C1 segment of cervical spinal cord (tissue), 14 donors: Measurements from ENCODE around the gene MBTD1.
"Not testable (repeated sequence)": the region's sequence is repeated elsewhere in the genome, so short reads cannot be mapped to it uniquely, and the experiment has no call there.

ENCODE experiments used
- DNase-seq, 14 donors: peaks; one replicate each; lab custom pipeline; 2025; lab: John Stamatoyannopoulos, UW

MBTD1 gene

DNA sequence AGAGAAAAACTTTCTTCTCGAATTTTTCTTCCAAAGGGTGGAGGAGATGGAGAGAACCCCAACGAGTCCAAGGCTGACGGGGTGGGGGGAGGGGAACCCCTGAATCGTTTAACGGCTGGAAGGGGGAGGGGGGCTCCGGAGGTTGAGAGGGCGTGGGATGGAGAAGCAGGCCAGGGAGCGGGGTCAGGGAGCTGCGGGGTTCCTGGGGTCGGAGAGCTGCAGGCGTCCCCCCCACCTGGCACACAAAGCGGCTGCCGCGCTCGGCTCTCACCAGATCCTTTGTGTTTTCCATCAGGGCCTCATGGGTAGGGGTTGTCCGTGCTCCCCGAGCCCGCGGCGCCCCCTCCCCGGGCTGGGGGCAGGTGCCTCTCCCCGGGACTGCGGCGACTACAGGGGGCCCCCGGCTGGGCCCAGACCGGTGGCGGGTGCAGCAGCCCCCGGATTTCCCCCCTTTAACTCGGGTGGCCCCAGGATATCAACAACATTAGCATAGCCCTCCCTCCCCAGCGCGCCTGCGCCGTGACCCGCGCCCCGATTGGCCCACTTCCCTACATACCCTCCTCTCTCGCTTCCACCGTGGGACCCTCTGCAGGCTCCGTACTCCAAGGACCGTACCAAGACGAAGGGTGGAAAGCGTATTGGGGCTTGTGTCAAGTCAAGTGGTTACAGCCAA is at the start of gene MBTD1:
TSS of gene MBTD1 (minus strand) at position 486 of the 673 bp plus-strand sequence. CDS start 34,888 bp downstream, outside the sequence.
- peak; percentile 94 to 100 (median 98) for DNase-seq

DNA sequence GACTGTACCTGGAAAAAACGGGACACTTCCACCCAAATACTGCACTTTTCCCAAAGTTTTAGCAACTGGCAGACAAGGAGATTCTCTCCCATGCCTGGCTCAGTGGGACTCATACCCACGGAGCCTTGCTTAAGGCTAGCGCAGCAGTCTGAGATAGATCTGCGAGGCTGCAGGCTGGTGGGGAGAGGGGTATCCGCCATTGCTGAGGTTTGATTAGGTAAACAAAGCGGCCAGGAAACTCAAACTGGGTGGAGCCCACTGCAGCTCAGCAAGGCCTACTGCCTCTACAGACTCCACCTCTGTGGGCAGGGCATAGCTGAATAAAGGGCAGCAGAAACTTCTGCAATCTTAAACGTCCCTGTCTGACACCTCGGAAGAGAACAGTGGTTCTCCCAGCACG is 45.3 kb upstream of the MBTD1 start:
- DNase-seq: no peak

DNA sequence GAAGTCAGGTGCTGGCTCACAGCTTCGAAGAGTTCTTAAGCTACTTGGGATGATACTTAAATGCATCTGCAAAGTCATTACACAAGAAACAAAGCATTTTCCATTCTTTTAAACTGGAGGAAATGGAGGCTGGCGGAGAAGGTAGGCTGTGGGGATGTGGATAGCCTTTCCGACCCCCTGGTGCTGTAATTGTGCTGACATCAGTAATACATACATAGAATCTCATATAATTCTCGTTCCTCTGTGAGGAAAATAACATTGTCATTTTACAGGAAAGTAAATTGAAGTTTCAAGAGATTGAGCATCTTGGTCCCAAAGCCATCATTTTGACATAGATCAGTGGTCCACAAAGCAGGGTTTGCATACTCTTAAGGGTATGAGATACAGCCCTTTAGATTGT is 40.0 kb upstream of the MBTD1 start:
- no peak for DNase-seq

DNA sequence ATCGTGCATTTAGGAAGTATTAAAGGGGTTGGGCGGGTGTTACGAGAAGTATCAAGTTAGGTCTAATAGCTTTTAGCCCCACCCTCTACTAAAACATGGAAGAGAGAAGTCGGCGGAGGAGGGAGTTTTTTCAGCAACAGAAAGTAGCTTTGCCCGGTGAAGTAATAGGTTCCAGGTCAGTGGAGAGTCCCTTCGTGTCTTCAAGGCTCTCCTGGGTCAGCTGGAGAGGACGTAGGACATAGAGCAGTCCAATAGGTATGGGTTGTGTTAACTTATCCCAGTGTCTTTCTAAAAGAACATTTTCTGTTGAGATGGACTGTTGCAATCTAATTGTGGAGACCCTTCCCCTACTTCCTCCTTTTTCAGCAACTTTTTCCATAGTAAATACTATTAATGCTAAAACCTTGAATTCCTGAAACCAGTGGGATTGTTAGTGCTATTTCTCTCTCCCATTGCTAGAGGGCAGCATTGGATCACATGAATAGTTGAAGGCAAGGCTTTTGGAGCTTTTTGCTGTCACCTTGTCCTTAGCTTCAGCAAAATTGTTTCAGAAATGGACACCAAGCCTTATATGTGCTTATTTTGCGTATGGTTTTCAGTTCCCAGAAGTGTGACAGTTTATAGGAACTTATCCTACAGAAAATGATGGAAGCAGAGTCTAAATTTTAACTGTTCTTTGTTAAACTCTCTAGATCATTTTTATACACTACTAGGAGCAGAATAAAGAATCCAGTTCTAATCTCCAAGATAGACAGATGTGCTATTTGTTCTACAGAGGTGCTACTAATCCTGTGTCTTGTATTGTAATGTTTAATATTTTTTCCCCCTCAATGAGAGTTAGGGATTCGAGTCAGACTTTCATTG is 38.9 kb upstream of the MBTD1 start:
- DNase-seq: peak in 2 of 14 donors; percentile 16 to 32

DNA sequence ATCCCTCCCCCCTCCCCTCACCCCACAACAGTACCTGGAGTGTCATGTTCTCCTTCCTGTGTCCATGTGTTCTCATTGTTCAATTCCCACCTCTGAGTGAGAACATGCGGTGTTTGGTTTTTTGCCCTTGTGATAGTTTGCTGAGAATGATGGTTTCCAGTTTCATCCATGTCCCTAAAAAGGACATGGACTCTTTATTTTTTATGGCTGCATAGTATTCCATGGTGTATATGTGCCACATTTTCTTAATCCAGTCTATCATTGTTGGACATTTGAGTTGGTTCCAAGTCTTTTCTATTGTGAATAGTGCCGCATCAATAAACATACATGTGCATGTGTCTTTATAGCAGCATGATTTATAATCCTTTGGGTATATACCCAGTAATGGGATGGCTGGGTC is 34.5 kb upstream of the MBTD1 start:
- not testable (repeated sequence) for DNase-seq

DNA sequence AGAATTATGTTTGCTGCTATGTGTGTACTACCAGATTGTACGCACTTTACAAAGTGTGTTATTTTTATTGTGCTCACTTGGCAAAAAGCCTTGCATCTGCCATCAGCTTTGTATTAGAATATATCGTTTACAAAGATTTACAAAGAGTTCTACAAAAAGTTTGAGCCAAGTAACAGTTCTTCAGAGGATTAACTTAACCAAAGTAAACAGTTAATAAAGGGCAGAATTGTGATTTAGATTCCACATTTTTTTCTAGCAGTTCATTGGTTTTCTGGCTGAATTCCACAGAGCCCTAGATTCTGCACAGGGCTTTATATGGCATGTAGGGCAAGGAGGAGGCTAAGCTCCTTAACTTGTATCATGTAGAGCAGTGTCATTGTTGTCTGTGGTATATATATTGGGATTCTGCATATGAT is 29.9 kb upstream of the MBTD1 start:
- DNase-seq: no peak

DNA sequence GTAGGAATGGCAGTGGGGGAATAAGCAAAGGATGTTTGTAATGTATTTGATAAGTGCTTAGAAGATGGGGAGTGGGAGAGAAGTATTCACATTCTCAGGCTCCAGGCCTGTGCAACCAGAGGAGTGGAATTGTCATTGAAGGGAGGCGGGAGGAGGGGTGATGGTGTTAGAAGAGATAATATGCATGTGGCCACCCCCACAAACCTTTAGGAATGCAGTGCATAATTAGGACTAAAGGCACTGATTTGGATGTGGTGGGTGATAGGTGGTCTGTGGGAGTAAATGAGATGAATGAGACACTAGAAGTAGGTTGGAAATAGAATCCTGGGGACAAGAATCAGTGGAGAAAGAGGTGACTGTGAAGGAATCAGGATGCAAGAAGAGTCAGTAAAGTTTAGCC is 27.6 kb upstream of the MBTD1 start:
- no peak for DNase-seq

DNA sequence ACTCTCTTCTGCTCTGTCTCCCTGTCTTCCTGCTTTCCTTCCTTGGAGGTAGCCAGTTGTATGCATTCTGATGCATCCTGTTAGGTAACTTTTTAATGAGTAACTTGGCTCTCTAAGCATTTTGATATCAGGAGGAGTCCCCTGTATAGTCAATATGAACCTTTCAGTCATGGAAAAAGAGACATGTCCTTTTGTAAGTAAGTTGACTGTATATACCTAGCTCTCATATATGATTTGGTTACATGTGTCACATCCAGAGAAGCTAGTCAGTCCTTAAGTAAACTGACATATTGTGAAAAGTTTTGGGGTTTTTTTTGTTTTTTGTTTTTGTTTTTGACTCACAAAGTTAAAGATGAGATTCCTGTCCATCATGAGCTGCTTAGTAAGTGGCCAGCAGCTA is 19.3 kb upstream of the MBTD1 start:
- DNase-seq: no peak

DNA sequence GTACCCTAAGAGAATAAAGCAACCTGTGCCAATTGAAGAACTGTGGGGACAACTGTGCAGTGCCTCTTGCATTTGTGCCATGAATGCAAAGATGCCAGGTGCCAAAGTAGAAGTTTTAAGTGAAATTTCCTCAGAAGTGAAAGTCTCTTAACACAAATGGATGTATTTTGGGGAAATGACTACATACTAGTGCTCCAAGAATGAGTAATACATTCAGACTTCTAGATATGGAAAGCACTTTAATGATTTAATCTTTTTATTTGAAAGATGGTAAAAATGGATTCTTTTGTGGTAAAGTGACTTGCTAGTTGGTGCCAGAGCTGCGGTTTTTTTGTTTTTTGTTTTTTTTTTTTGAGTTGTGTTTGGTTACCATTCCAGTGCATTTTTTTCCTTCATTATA is 15.5 kb upstream of the MBTD1 start:
- DNase-seq: no peak

DNA sequence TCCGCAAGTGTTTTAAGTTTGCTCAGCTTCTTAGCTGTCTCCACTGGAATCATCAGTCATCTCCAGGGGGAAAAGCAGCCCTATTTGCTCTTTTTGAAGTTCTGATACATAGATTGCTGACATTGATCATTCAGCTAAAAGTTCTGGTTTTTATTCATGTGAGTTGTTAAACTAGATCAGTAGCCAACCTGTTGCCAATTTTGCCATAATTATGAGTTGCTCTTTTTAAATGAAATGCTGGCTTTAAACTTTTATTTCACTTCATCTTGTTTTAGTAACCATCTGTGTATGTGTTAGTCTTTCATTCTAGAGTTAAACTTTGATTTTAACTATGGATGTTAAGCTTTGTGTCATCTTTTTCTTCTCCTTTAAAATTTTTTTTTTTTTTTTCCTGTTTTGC is 13.0 kb upstream of the MBTD1 start:
- DNase-seq: no peak

DNA sequence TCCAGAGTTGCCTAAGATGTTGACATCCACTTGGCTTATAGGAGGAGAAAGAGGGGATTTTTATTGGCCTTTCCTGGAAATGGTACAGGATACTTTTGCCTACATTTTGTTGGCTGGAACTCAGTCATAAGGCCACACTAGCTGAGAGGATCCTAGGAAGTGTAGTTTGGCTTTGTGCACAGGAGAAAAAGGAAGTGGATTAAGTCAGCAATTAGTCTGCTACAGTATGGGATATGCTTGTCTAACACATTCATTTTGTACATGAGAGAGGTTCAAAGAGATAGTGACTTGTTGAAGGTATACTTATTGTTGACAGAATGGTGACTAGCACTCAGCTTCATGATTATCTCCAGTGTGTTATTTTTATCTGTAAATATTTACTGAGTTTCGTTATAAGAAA is 10.8 kb upstream of the MBTD1 start:
- no peak for DNase-seq

DNA sequence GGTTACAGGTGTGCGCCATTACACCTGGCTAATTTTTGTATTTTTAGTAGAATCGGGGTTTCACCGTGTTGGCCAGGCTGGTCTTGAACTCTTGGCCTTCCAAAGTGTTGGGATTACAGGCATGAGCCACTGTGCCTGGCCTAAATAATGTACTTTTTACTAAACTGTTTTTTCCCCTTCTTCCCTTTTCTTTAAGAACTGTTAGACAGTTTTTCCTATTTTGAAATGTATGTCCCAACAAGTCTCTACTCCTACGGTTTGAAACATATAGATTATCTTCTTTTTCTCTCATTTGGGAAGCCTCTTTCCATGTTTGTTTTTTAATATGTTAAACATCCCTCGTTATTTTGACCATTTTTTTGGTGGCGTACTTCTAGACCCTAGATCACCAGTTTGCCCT is 10.1 kb upstream of the MBTD1 start:
- DNase-seq: no peak

DNA sequence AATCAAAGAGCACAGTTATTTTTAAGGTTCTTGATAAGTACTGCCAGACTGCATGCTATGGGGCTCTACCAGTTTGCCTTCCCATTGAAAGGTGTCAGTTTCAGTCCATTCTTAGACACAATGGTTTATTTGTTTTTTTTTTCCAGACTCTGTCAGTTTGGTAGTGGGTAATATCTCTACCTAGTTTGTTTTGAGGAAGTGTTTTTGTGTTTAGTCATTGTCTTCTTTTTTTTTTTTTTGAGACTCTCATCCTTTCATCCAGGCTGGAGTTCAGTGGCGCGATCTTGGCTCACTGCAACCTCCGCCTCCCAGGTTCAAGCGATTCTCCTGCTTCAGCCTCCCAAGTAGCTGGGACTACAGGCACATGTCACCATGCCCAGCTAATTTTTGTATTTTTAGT is 4.6 kb upstream of the MBTD1 start:
- DNase-seq: not testable (repeated sequence)

DNA sequence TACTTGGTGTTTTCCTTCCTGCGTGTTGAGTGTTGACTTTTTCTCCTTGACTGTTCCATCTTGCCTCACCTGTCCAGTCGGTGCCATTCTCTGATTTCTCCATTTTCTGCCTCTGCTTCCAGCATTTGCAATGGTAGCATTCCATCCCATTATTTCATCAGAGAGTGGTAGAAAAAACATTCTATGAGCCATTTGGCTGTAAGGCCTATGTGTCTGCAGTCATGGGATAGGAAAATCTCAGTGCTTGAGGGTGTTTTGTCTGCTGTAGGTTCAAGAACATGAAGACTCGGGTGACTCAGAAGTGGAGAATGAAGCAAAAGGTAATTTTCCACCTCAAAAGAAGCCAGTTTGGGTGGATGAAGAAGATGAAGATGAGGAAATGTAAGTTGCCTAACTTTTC is 3.2 kb upstream of the MBTD1 start:
- no peak for DNase-seq

DNA sequence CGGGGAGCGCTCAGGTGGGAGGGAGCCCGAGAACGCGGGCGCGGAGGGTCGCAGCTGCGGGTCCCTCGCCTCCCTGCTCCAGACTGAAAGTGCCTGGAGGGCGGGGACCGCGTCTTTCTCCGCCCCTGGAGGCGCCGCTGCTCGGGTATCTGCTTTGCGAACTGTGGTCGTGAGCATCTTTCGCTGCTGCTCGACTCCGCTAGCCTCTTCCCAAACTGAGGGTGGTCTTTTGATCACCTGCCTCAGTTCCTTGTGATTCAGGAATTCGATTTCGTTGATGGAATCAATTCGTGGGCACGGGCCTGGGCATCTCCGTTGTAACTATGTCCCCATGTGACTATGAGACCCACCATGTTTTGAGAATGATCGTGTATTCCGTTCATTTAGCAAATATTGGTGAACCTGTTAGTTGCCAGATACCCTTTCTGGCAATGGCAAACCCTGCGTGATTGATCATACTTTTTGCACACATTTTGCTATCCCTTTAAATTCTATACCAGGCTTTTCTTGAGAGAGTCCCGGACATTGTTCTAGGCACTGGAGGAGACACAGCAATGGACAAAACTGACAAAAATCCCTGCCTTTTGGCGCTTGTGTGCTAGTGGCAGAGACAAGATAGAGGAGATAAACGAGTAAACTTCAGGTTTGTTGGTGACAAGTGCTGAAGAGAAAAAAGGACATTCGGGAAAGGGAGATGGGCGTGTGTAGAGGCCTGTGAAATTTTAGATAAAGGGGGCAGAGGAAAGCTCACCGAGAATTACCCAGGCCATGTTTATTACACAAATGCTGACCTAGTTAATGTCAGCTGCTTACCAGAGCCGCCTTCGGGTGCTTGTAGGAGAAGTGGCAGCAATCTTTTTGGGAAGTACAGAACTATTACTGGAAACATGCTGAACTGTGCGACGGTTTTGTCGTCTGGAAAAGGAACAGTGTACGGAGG is 1.4 kb upstream of the MBTD1 start:
- DNase-seq: peak in 7 of 14 donors; percentile 1 to 64 (median 14)

DNA sequence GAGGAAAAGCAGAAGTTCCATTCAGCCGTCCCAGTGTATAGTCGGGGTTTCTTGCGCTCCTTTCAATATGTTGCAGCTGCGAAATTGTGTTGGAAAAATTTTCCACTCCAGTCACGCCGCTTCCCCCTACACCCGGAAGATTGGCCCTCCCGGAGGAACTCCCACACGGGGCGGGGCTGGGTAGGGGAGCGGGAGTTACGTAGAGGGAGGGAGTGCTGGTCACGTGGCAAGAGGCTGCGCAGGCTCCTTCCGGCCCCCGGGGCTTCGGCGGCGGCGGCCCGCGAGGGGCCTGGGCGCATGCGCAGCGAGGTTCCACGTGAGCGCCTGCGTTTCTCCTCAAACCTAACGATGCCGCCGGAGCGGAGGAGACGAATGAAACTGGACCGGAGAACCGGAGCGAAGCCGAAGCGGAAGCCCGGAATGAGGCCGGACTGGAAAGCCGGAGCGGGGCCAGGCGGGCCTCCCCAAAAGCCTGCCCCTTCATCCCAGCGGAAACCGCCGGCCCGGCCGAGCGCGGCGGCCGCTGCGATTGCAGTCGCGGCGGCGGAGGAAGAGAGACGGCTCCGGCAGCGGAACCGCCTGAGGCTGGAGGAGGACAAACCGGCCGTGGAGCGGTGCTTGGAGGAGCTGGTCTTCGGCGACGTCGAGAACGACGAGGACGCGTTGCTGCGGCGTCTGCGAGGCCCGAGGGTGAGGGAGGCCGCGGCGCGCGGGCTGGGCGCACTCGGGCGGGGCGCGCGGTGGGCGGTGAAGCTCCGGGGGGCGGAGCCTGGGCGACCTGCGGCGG is 581 bp upstream of the MBTD1 start, which contains the start of gene UTP18:
TSS of gene UTP18 (plus strand) at position 310 of the 787 bp plus-strand sequence. CDS start at position 349, 39 bp downstream.
- DNase-seq: peak; percentile 94 to 100 (median 98)

DNA sequence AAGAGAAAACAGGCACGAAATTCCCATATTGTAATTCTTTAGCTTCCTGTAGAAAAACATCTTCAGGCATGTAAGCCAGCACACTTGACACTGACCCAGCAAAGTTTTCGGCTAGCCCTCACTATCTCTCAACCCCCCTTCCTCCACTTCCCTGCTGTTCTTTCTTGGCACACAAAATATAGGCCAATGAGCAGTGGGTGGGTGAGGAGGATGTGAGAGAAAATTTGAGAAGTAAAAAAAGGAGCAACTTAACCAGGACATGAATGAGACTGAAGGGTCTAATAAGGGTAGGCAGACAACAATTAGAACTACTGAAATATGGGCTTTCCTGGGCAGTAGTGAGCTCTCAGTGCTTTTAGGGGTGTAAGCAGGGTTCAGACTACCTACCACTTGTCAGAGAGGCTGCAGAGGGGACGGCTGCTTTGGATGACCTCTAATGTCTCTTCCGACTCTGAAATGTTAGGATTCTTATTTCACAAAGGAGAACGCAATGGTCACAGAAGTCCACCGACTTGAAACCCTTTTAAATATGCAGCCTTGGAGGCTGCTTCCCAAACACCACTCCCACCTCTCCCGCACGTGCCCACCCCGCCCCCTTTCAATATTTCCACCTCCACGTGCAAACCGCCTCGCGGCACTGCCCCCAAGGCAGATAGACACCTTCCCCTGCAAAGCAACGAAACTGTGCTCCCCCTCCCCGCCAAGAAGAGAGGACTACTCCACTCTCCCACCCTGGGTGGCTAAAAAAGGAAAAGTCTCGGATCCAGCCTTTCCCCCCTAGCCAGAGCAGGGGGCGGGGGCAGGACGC is 889 bp downstream of the MBTD1 start:
- DNase-seq: peak in 2 of 14 donors; percentile 2 to 6

DNA sequence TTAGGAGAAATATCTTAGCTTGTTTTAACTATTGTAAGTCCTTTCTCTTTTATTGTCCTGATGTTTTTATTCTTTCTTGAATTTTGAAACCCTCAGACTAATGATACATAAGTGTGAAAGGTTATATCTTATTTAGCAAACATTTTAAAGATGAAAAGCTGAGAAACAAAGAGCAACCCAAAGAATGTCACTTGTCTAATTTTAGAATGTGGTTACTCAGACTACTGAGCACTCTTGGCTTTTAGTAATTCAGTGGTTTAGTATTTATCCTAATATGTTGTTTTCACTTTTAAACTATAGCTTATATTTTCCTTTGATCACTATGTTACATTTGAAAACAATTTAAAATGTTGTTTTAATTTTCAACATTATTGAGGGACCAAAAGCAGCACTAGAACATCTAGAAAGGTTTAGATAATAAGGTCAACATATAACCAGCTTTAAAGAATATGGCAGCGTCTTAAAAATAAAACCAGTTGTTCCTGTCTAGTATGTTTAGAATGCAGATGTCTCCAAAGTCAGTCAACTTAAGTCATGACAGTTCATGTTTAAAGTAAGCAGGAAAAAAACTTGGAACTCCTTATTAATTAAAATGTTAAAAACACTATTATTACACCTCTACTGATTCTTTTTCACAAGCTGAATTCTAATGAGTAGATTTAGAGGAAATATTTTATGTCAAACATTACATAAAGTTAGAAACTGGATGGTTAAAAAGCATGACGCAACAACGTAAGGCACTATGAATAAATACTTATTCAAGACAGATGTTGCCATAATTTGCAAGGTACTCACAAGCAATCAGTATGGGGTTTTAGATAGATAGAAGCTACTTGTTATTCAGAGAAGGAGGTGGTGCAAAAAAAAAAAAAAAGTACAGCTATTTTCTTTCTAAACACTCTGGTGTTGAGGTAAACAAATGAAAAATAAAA is 2.4 kb downstream of the MBTD1 start:
- no peak for DNase-seq

DNA sequence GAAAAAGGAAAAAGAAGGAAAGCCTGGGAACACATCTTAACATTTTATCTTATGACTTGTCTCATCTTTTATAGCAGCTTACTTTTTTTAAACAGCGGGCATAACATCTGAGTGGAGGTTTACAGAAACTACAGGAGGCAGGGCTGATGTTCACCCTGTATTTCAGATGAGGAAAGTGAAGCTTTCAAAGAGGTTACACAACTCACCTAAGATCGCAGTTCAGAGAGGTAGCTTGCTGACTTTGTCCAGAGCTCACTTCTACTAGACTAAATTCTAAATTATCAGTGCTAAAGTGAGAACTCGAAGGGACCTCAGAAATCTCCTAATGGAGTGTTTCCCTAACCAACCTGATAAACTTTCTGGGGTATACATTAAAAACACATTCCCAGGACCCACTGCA is 3.7 kb downstream of the MBTD1 start:
- DNase-seq: no peak
